ENCODE results near the gene GDAP2.

The GDAP2 gene

GRCh38 chr1:117842408-117843170 is 86.8 kb downstream of the GDAP2 start:
- DNase-seq (ENCODE audit: low spot score) = no peak
- ChIA-PET POLR2A (ENCODE audit: low non-redundant PET) (no interaction called here), CTCF (no interaction called here)
- TF ChIP-seq CTCF (conservative IDR thresholded peaks at IDR 0.05; ENCODE audit: low read depth) = no peak
- H3K27ac ChIP-seq = no peak overlapping the region

GRCh38 chr1:117841117-117841650 is 88.2 kb downstream of the GDAP2 start:
- POLR2A ChIA-PET (ENCODE audit: low non-redundant PET) = no interaction called here

GRCh38 chr1:117838911-117839310 is 90.5 kb downstream of the GDAP2 start:
- CTCF ChIA-PET = interaction anchor here (0.6 kb wide), 2 partner anchors 10 to 476 kb away, joined by 3 to 4 read pairs; no protein-coding TSS in a partner anchor
- POLR2A ChIA-PET (ENCODE audit: low non-redundant PET) = no interaction called here
- H3K27ac ChIP-seq = no peak overlapping the region
- DNase-seq (ENCODE audit: low spot score) = no peak
- no peak for TF ChIP-seq CTCF (conservative IDR thresholded peaks at IDR 0.05; ENCODE audit: low read depth)

More at GRCh38 chr1:117841117-117841650, 88.2 kb downstream of the GDAP2 start:
- no peak for TF ChIP-seq CTCF (conservative IDR thresholded peaks at IDR 0.05; ENCODE audit: low read depth)
- CTCF ChIA-PET = no interaction called here
- no peak overlapping the region for H3K27ac ChIP-seq
- no peak for DNase-seq (ENCODE audit: low spot score)

- no peak for DNase-seq (ENCODE audit: low spot score)
- ChIA-PET CTCF (interaction anchor here (0.6 kb wide), 1 partner anchor 97 kb away, joined by 3 read pairs; no protein-coding TSS in a partner anchor), POLR2A (ENCODE audit: low non-redundant PET) (no interaction called here)
- no peak for TF ChIP-seq CTCF (conservative IDR thresholded peaks at IDR 0.05; ENCODE audit: low read depth)
- H3K27ac ChIP-seq = no peak overlapping the region
Observed at GRCh38 chr1:117836069-117836468, 93.4 kb downstream of the GDAP2 start.

GRCh38 chr1:117834416-117834815 is 95.0 kb downstream of the GDAP2 start:
- POLR2A ChIA-PET (ENCODE audit: low non-redundant PET) = no interaction called here
- no peak for DNase-seq (ENCODE audit: low spot score)
- no peak for TF ChIP-seq CTCF (conservative IDR thresholded peaks at IDR 0.05; ENCODE audit: low read depth)
- CTCF ChIA-PET = interaction anchor here (0.7 kb wide), 1 partner anchor 15 kb away, joined by 3 read pairs; no protein-coding TSS in a partner anchor
- H3K27ac ChIP-seq = no peak overlapping the region

- ChIA-PET CTCF (no interaction called here), POLR2A (ENCODE audit: low non-redundant PET) (no interaction called here)
- TF ChIP-seq CTCF (conservative IDR thresholded peaks at IDR 0.05; ENCODE audit: low read depth) = no peak
- DNase-seq (ENCODE audit: low spot score) = no peak
- no peak overlapping the region for H3K27ac ChIP-seq
Observed at GRCh38 chr1:117832453-117832852, 97.0 kb downstream of the GDAP2 start.

Data from RWPE1 (cell line).